ENCODE results near the gene KCTD20. TPM values are rescaled to one million over a fixed set of nuclear protein-coding genes. Genes with fewer than 3 reads are reported as not detected.

KCTD20 gene
- total and polyA plus RNA-seq, 2 donors: 19.5 to 49.9 TPM

- H3K36me3 ChIP-seq (ENCODE audit: control insufficient read depth in 2 of 2, insufficient read depth in 2 of 2, low read length in 1 of 2): peaks cover 8 to 19% of the 10 kb centered on the region in 2 donors
- no peaks in the 10 kb centered on the region for H3K4me1 ChIP-seq (ENCODE audit: control insufficient read depth in 2 of 2, insufficient read depth in 2 of 2, low read length in 2 of 2)
- H3K27ac ChIP-seq (ENCODE audit: low read depth in 1 of 2, low read length in 1 of 2): no peak overlapping the region
- WGBS: 97% methylated on average over 3 of the region's 3 CpGs
- H3K9me3 ChIP-seq (ENCODE audit: control insufficient read depth in 2 of 2, insufficient read depth in 1 of 2, low read length in 1 of 2): no peaks in the 10 kb centered on the region
- H3K4me3 ChIP-seq (ENCODE audit: low read length in 2 of 2): no peak overlapping the region
- H3K27me3 ChIP-seq (ENCODE audit: control insufficient read depth in 2 of 2, insufficient read depth in 1 of 2, low read length in 1 of 2): no peaks in the 10 kb centered on the region
- no peak for DNase-seq (ENCODE audit: low read depth in 6 of 9, low spot score in 9 of 9)
These were observed 12.8 kb downstream of the KCTD20 start for GRCh38 chr6:36455486-36456027.

GRCh38 chr6:36459501-36459900, 16.7 kb downstream of the KCTD20 start:
- Histone ChIP-seq H3K36me3 (ENCODE audit: control insufficient read depth in 2 of 2, insufficient read depth in 2 of 2, low read length in 1 of 2) (peaks cover 8 to 9% of the 10 kb centered on the region in 2 donors), H3K27me3 (ENCODE audit: control insufficient read depth in 2 of 2, insufficient read depth in 1 of 2, low read length in 1 of 2) (no peaks in the 10 kb centered on the region), H3K27ac (ENCODE audit: low read depth in 1 of 2, low read length in 1 of 2) (no peak overlapping the region), H3K4me3 (ENCODE audit: low read length in 2 of 2) (no peak overlapping the region), H3K9me3 (ENCODE audit: control insufficient read depth in 2 of 2, insufficient read depth in 1 of 2, low read length in 1 of 2) (no peaks in the 10 kb centered on the region), H3K4me1 (ENCODE audit: control insufficient read depth in 2 of 2, insufficient read depth in 2 of 2, low read length in 2 of 2) (no peaks in the 10 kb centered on the region)
- DNase-seq (ENCODE audit: low read depth in 6 of 9, low spot score in 9 of 9): no peak

GRCh38 chr6:36460916-36461315, 18.1 kb downstream of the KCTD20 start:
- Histone ChIP-seq H3K27me3 (ENCODE audit: control insufficient read depth in 2 of 2, insufficient read depth in 1 of 2, low read length in 1 of 2) (no peaks in the 10 kb centered on the region), H3K36me3 (ENCODE audit: control insufficient read depth in 2 of 2, insufficient read depth in 2 of 2, low read length in 1 of 2) (peaks cover 4 to 5% of the 10 kb centered on the region in 2 donors), H3K4me3 (ENCODE audit: low read length in 2 of 2) (no peak overlapping the region), H3K9me3 (ENCODE audit: control insufficient read depth in 2 of 2, insufficient read depth in 1 of 2, low read length in 1 of 2) (no peaks in the 10 kb centered on the region), H3K4me1 (ENCODE audit: control insufficient read depth in 2 of 2, insufficient read depth in 2 of 2, low read length in 2 of 2) (no peaks in the 10 kb centered on the region), H3K27ac (ENCODE audit: low read depth in 1 of 2, low read length in 1 of 2) (no peak overlapping the region)
- DNase-seq (ENCODE audit: low read depth in 6 of 9, low spot score in 9 of 9): no peak

- no peak overlapping the region for H3K27ac ChIP-seq (ENCODE audit: low read depth in 1 of 2, low read length in 1 of 2)
- no peaks in the 10 kb centered on the region for H3K27me3 ChIP-seq (ENCODE audit: control insufficient read depth in 2 of 2, insufficient read depth in 1 of 2, low read length in 1 of 2)
These were observed 18.8 kb downstream of the KCTD20 start for GRCh38 chr6:36461646-36462045.

GRCh38 chr6:36463676-36464075, 20.9 kb downstream of the KCTD20 start:
- Histone ChIP-seq H3K36me3 (ENCODE audit: control insufficient read depth in 2 of 2, insufficient read depth in 2 of 2, low read length in 1 of 2) (peaks cover 0 to 2% of the 10 kb centered on the region in 2 donors), H3K4me3 (ENCODE audit: low read length in 2 of 2) (no peak overlapping the region), H3K27ac (ENCODE audit: low read depth in 1 of 2, low read length in 1 of 2) (no peak overlapping the region), H3K27me3 (ENCODE audit: control insufficient read depth in 2 of 2, insufficient read depth in 1 of 2, low read length in 1 of 2) (no peaks in the 10 kb centered on the region), H3K9me3 (ENCODE audit: control insufficient read depth in 2 of 2, insufficient read depth in 1 of 2, low read length in 1 of 2) (no peaks in the 10 kb centered on the region), H3K4me1 (ENCODE audit: control insufficient read depth in 2 of 2, insufficient read depth in 2 of 2, low read length in 2 of 2) (no peaks in the 10 kb centered on the region)
- no peak for DNase-seq (ENCODE audit: low read depth in 6 of 9, low spot score in 9 of 9)
- 97% methylated on average over 1 of the region's 1 CpG for WGBS

More at GRCh38 chr6:36461646-36462045, 18.8 kb downstream of the KCTD20 start:
- Histone ChIP-seq H3K36me3 (ENCODE audit: control insufficient read depth in 2 of 2, insufficient read depth in 2 of 2, low read length in 1 of 2) (peaks cover 2 to 3% of the 10 kb centered on the region in 2 donors), H3K4me3 (ENCODE audit: low read length in 2 of 2) (no peak overlapping the region), H3K4me1 (ENCODE audit: control insufficient read depth in 2 of 2, insufficient read depth in 2 of 2, low read length in 2 of 2) (no peaks in the 10 kb centered on the region), H3K9me3 (ENCODE audit: control insufficient read depth in 2 of 2, insufficient read depth in 1 of 2, low read length in 1 of 2) (no peaks in the 10 kb centered on the region)
- DNase-seq (ENCODE audit: low read depth in 6 of 9, low spot score in 9 of 9): no peak
- WGBS: 73% methylated on average over 3 of the region's 3 CpGs

- no peak overlapping the region for H3K27ac ChIP-seq (ENCODE audit: low read depth in 1 of 2, low read length in 1 of 2)
- H3K36me3 ChIP-seq (ENCODE audit: control insufficient read depth in 2 of 2, insufficient read depth in 2 of 2, low read length in 1 of 2): peaks cover 0 to 2% of the 10 kb centered on the region in 2 donors
- H3K9me3 ChIP-seq (ENCODE audit: control insufficient read depth in 2 of 2, insufficient read depth in 1 of 2, low read length in 1 of 2): no peaks in the 10 kb centered on the region
- WGBS: 100% methylated on average over 1 of the region's 1 CpG
- DNase-seq (ENCODE audit: low read depth in 6 of 9, low spot score in 9 of 9): no peak
- no peaks in the 10 kb centered on the region for H3K27me3 ChIP-seq (ENCODE audit: control insufficient read depth in 2 of 2, insufficient read depth in 1 of 2, low read length in 1 of 2)
- H3K4me3 ChIP-seq (ENCODE audit: low read length in 2 of 2): no peak overlapping the region
- no peaks in the 10 kb centered on the region for H3K4me1 ChIP-seq (ENCODE audit: control insufficient read depth in 2 of 2, insufficient read depth in 2 of 2, low read length in 2 of 2)
These were observed 21.4 kb downstream of the KCTD20 start for GRCh38 chr6:36464233-36464632.

GRCh38 chr6:36467625-36468024, 24.8 kb downstream of the KCTD20 start:
- no peak for DNase-seq (ENCODE audit: low read depth in 6 of 9, low spot score in 9 of 9)
- H3K9me3 ChIP-seq (ENCODE audit: control insufficient read depth in 2 of 2, insufficient read depth in 1 of 2, low read length in 1 of 2): no peaks in the 10 kb centered on the region
- over 99% methylated on average over 3 of the region's 3 CpGs for WGBS

GRCh38 chr6:36469148-36469661, 26.4 kb downstream of the KCTD20 start:
- peaks cover 3 to 32% of the 10 kb centered on the region in 2 donors for H3K36me3 ChIP-seq (ENCODE audit: control insufficient read depth in 2 of 2, insufficient read depth in 2 of 2, low read length in 1 of 2)
- H3K27me3 ChIP-seq (ENCODE audit: control insufficient read depth in 2 of 2, insufficient read depth in 1 of 2, low read length in 1 of 2): no peaks in the 10 kb centered on the region
- no peaks in the 10 kb centered on the region for H3K4me1 ChIP-seq (ENCODE audit: control insufficient read depth in 2 of 2, insufficient read depth in 2 of 2, low read length in 2 of 2)
- H3K27ac ChIP-seq (ENCODE audit: low read depth in 1 of 2, low read length in 1 of 2): no peak overlapping the region
- DNase-seq (ENCODE audit: low read depth in 6 of 9, low spot score in 9 of 9): no peak
- WGBS: 79% methylated on average over 6 of the region's 6 CpGs
- H3K9me3 ChIP-seq (ENCODE audit: control insufficient read depth in 2 of 2, insufficient read depth in 1 of 2, low read length in 1 of 2): no peaks in the 10 kb centered on the region
- H3K4me3 ChIP-seq (ENCODE audit: low read length in 2 of 2): no peak overlapping the region

More at GRCh38 chr6:36467625-36468024, 24.8 kb downstream of the KCTD20 start:
- H3K4me1 ChIP-seq (ENCODE audit: control insufficient read depth in 2 of 2, insufficient read depth in 2 of 2, low read length in 2 of 2): no peaks in the 10 kb centered on the region
- no peak overlapping the region for H3K4me3 ChIP-seq (ENCODE audit: low read length in 2 of 2)
- no peak overlapping the region for H3K27ac ChIP-seq (ENCODE audit: low read depth in 1 of 2, low read length in 1 of 2)
- peaks cover 3 to 26% of the 10 kb centered on the region in 2 donors for H3K36me3 ChIP-seq (ENCODE audit: control insufficient read depth in 2 of 2, insufficient read depth in 2 of 2, low read length in 1 of 2)
- H3K27me3 ChIP-seq (ENCODE audit: control insufficient read depth in 2 of 2, insufficient read depth in 1 of 2, low read length in 1 of 2): no peaks in the 10 kb centered on the region

GRCh38 chr6:36469946-36470345, 27.1 kb downstream of the KCTD20 start:
- no peak for DNase-seq (ENCODE audit: low read depth in 6 of 9, low spot score in 9 of 9)
- Histone ChIP-seq H3K9me3 (ENCODE audit: control insufficient read depth in 2 of 2, insufficient read depth in 1 of 2, low read length in 1 of 2) (no peaks in the 10 kb centered on the region), H3K27me3 (ENCODE audit: control insufficient read depth in 2 of 2, insufficient read depth in 1 of 2, low read length in 1 of 2) (no peaks in the 10 kb centered on the region), H3K36me3 (ENCODE audit: control insufficient read depth in 2 of 2, insufficient read depth in 2 of 2, low read length in 1 of 2) (peaks cover 7 to 40% of the 10 kb centered on the region in 2 donors), H3K4me3 (ENCODE audit: low read length in 2 of 2) (no peak overlapping the region), H3K27ac (ENCODE audit: low read depth in 1 of 2, low read length in 1 of 2) (no peak overlapping the region), H3K4me1 (ENCODE audit: control insufficient read depth in 2 of 2, insufficient read depth in 2 of 2, low read length in 2 of 2) (no peaks in the 10 kb centered on the region)
- 98% methylated on average over 3 of the region's 3 CpGs for whole genome bisulfite sequencing

Measured in thymus (tissue), 11 donors.